H1 (cell line): ENCODE results near the gene NELL2. TPM values are rescaled to one million over a fixed set of nuclear protein-coding genes. Genes with fewer than 3 reads are reported as not detected.

Source experiments
- CTCF ChIA-PET: fragments of 300-600 bp; sonication (Branson Sonifier 250); formaldehyde crosslinking; loops from one replicate; lab custom pipeline; 2021; ENCODE audit not compliant: partially characterized antibody; lab: Charles Lee
- POLR2A ChIA-PET: fragments of 300-600 bp; sonication (Branson Sonifier 250); formaldehyde crosslinking; loops from one replicate; lab custom pipeline; 2021; ENCODE audit warnings: inconsistent platforms; ENCODE audit not compliant: partially characterized antibody; lab: Charles Lee
- DNase-seq, 2 experiments: peaks; one replicate each; pipeline versions ENCODE4 v3.0.0 to v3.0.0-alpha.2; 2010 to 2022; ENCODE audit warnings: low spot score in 2 of 2, low read depth in 1 of 2, mixed read lengths in 1 of 2
- FAIRE-seq: peaks from 2 replicates; lab custom pipeline; 2011; peaks lifted over from hg19 to GRCh38; lab: Jason Lieb, UNC
- H2AFZ ChIP-seq: 2 replicates; pipeline ENCODE4 v1.8.1; 2012; ENCODE audit warnings: low read length, inconsistent platforms
- H2AK5ac ChIP-seq: 2 replicates; pipeline ENCODE4 v1.6.1; 2013; ENCODE audit warnings: low read depth, low read length
- H2BK120ac ChIP-seq: replicated peaks from 2 replicates; pipeline ENCODE3; 2013; ENCODE audit warnings: low read depth, low read length, inconsistent platforms
- H2BK12ac ChIP-seq: 2 replicates; pipeline ENCODE4 v1.6.1; 2013; ENCODE audit warnings: low read depth, low read length
- H2BK15ac ChIP-seq: 2 replicates; pipeline ENCODE4 v1.6.1; 2013; ENCODE audit warnings: low read length
- H2BK20ac ChIP-seq: 2 replicates; pipeline ENCODE4 v1.6.1; 2013; ENCODE audit warnings: low read length
- H2BK5ac ChIP-seq: 2 replicates; pipeline ENCODE4 v1.6.1; 2013; ENCODE audit warnings: low read depth, low read length
- H3K14ac ChIP-seq: 2 replicates; pipeline ENCODE4 v1.6.1; 2013; ENCODE audit warnings: inconsistent platforms; ENCODE audit not compliant: insufficient read length
- H3K18ac ChIP-seq: 2 replicates; pipeline ENCODE4 v1.6.1; 2013; ENCODE audit warnings: low read length; ENCODE audit errors: extremely low read depth
- H3K23ac ChIP-seq: 2 replicates; pipeline ENCODE4 v1.6.1; 2013; ENCODE audit warnings: inconsistent platforms; ENCODE audit not compliant: insufficient read length
- H3K23me2 ChIP-seq: 2 replicates; pipeline ENCODE4 v1.6.1; 2013; ENCODE audit warnings: low read depth, low read length
- H3K27ac ChIP-seq: 2 replicates; pipeline ENCODE4 v1.6.1; 2011; ENCODE audit warnings: low read depth, low read length, inconsistent platforms
- H3K27me3 ChIP-seq, 4 experiments: replicated peaks in 1 of 4; 1 replicate in 1 of 4; 2 replicates in 3 of 4; pipeline versions ENCODE4 v1.6.1 to v1.8.1; 2011 to 2013; ENCODE audit warnings: low read length in 3 of 4, mild to moderate bottlenecking in 3 of 4, inconsistent platforms in 2 of 4, mixed read lengths in 2 of 4, moderate library complexity in 1 of 4; ENCODE audit not compliant: control insufficient read depth in 3 of 4, insufficient read depth in 3 of 4; ENCODE audit errors: extremely low read depth in 1 of 4
- H3K36me3 ChIP-seq, 4 experiments: 2 replicates each; pipeline versions ENCODE4 v1.6.1 to v1.8.1; 2011 to 2013; ENCODE audit warnings: mild to moderate bottlenecking in 4 of 4, low read length in 3 of 4, moderate library complexity in 2 of 4, control low read depth in 1 of 4, inconsistent platforms in 1 of 4; ENCODE audit not compliant: insufficient read depth in 4 of 4, control insufficient read depth in 2 of 4
- H3K4ac ChIP-seq: replicated peaks from 2 replicates; pipeline ENCODE3; 2013; ENCODE audit warnings: low read length, low read depth, mixed read lengths, inconsistent platforms; ENCODE audit not compliant: insufficient read length
- H3K4me1 ChIP-seq, 4 experiments: replicated peaks in 1 of 4; 1 replicate in 1 of 4; 2 replicates in 3 of 4; pipeline versions ENCODE4 v1.6.1 to v1.8.1; 2011 to 2013; ENCODE audit warnings: low read length in 3 of 4, inconsistent platforms in 2 of 4, mixed read lengths in 1 of 4; ENCODE audit not compliant: insufficient read depth in 4 of 4, control insufficient read depth in 3 of 4
- H3K4me2 ChIP-seq, 2 experiments: 2 replicates each; pipeline versions ENCODE4 v1.6.1 to v1.8.1; 2011 to 2013; ENCODE audit warnings: low read depth in 2 of 2, low read length in 2 of 2, control low read depth in 1 of 2, inconsistent platforms in 1 of 2, mild to moderate bottlenecking in 1 of 2; ENCODE audit not compliant: insufficient read depth in 1 of 2
- H3K4me3 ChIP-seq, 4 experiments: fragments of 200-600, 300-600 bp in 1 of 4; sonication (generic), shearing (Covaris generic), sonication (Bioruptor Twin) in 1 of 4; 2 replicates each; pipeline versions ENCODE4 v1.5.1 to v1.8.1; 2011 to 2016; ENCODE audit warnings: low read length in 4 of 4, low read depth in 3 of 4, control low read depth in 2 of 4, inconsistent platforms in 2 of 4, mild to moderate bottlenecking in 2 of 4, mixed read lengths in 1 of 4, moderate library complexity in 1 of 4; ENCODE audit not compliant: insufficient read depth in 2 of 4; ENCODE audit errors: extremely low read depth in 1 of 4
- H3K56ac ChIP-seq: replicated peaks from 2 replicates; pipeline ENCODE3; 2013; ENCODE audit warnings: low read depth, mild to moderate bottlenecking, mixed read lengths, low read length, inconsistent platforms; ENCODE audit not compliant: insufficient read length
- H3K79me1 ChIP-seq: 2 replicates; pipeline ENCODE4 v1.6.1; 2013; ENCODE audit warnings: low read depth, low read length, control low read depth
- H3K79me2 ChIP-seq, 2 experiments: 2 replicates each; pipeline versions ENCODE4 v1.6.1 to v1.8.1; 2012 to 2013; ENCODE audit warnings: low read length in 2 of 2, mild to moderate bottlenecking in 2 of 2, inconsistent platforms in 1 of 2; ENCODE audit not compliant: insufficient read depth in 2 of 2, control insufficient read depth in 1 of 2
- H3K9ac ChIP-seq, 4 experiments: replicated peaks in 1 of 4; 1 replicate in 1 of 4; 2 replicates in 3 of 4; pipeline versions ENCODE4 v1.6.1 to v1.8.1; 2011 to 2013; ENCODE audit warnings: low read depth in 3 of 4, low read length in 3 of 4, control low read depth in 2 of 4, mild to moderate bottlenecking in 2 of 4, moderate library complexity in 2 of 4, inconsistent platforms in 1 of 4; ENCODE audit errors: extremely low read depth in 1 of 4
- H3K9me3 ChIP-seq, 2 experiments: 2 replicates each; pipeline versions ENCODE4 v1.6.1 to v1.8.1; 2012 to 2013; ENCODE audit warnings: mild to moderate bottlenecking in 2 of 2, moderate library complexity in 2 of 2, control low read depth in 1 of 2, inconsistent platforms in 1 of 2, low read depth in 1 of 2, low read length in 1 of 2, mixed read lengths in 1 of 2; ENCODE audit not compliant: insufficient read depth in 2 of 2
- H4K20me1 ChIP-seq, 2 experiments: replicated peaks in 1 of 2; 2 replicates each; pipeline versions ENCODE3 to v1.8.1; 2011 to 2013; ENCODE audit warnings: inconsistent platforms in 2 of 2, low read length in 2 of 2, mild to moderate bottlenecking in 1 of 2; ENCODE audit not compliant: insufficient read depth in 2 of 2, control insufficient read depth in 1 of 2
- H4K5ac ChIP-seq: 2 replicates; pipeline ENCODE4 v1.6.1; 2013; ENCODE audit warnings: low read length, low read depth, mixed read lengths, inconsistent platforms; ENCODE audit not compliant: insufficient read length
- H4K8ac ChIP-seq: 2 replicates; pipeline ENCODE4 v1.8.0; 2013; ENCODE audit warnings: mild to moderate bottlenecking, moderate library complexity, low read length, inconsistent platforms; ENCODE audit not compliant: insufficient read depth; ENCODE audit errors: extremely low read depth
- H4K91ac ChIP-seq: replicated peaks from 2 replicates; pipeline ENCODE3; 2013; ENCODE audit warnings: low read length, mixed read lengths, inconsistent platforms; ENCODE audit not compliant: insufficient read length
- ASH2L ChIP-seq: fragments of 200-600, 300-600 bp; sonication (generic); IDR thresholded peaks from one replicate; pipeline ENCODE4 v1.7.1; 2017; ENCODE audit warnings: low read length
- BCL11A ChIP-seq, 2 experiments: IDR thresholded peaks; one replicate each; pipeline ENCODE4 v1.6.1; 2011; ENCODE audit warnings: low read depth in 2 of 2, low read length in 2 of 2, mild to moderate bottlenecking in 2 of 2
- CREB1 ChIP-seq: IDR thresholded peaks from 2 replicates; pipeline ENCODE4 v1.6.1; 2012; ENCODE audit warnings: inconsistent platforms
- EP300 ChIP-seq, 2 experiments: IDR thresholded peaks; 1 replicate in 1 of 2; 2 replicates in 1 of 2; pipeline ENCODE4 v1.6.1; 2011 to 2012; ENCODE audit warnings: low read depth in 2 of 2, low read length in 2 of 2, mild to moderate bottlenecking in 2 of 2, borderline replicate concordance in 1 of 2, inconsistent platforms in 1 of 2, moderate library complexity in 1 of 2
- GTF2F1 ChIP-seq: IDR thresholded peaks from 2 replicates; pipeline ENCODE4 v1.6.1; 2012; ENCODE audit warnings: low read depth, low read length, improper control_type of control experiment, borderline replicate concordance
- KDM4A ChIP-seq: IDR thresholded peaks from one replicate; pipeline ENCODE4 v1.7.1; 2012; ENCODE audit warnings: low read depth, mild to moderate bottlenecking, moderate library complexity, low read length, inconsistent platforms; ENCODE audit not compliant: severe bottlenecking
- KDM5A ChIP-seq: fragments of 200-600 bp; IDR thresholded peaks from 2 replicates; pipeline ENCODE4 v1.7.1; 2012; ENCODE audit warnings: mild to moderate bottlenecking, low read length, inconsistent platforms, mixed read lengths
- RFX5 ChIP-seq: IDR thresholded peaks from 2 replicates; pipeline ENCODE4 v1.6.1; 2011; ENCODE audit warnings: low read depth, low read length, improper control_type of control experiment, borderline replicate concordance
- RNF2 ChIP-seq: fragments of 200-900, 300-1000 bp; sonication (generic); IDR thresholded peaks from 2 replicates; pipeline ENCODE4 v1.7.1; 2016; ENCODE audit warnings: borderline replicate concordance, low read depth, mild to moderate bottlenecking, antibody characterized with exemption, low read length; ENCODE audit not compliant: poor library complexity, severe bottlenecking; ENCODE audit errors: missing control alignments
- SIX5 ChIP-seq: IDR thresholded peaks from 2 replicates; pipeline ENCODE4 v1.6.1; 2011; ENCODE audit warnings: mild to moderate bottlenecking, low read depth, low read length
- SP4 ChIP-seq: IDR thresholded peaks from 2 replicates; pipeline ENCODE4 v1.6.1; 2012; ENCODE audit warnings: low read length, inconsistent platforms
- SRF ChIP-seq: IDR thresholded peaks from 2 replicates; pipeline ENCODE4 v1.6.1; 2011; ENCODE audit warnings: mild to moderate bottlenecking, low read depth, low read length, moderate library complexity
- WGBS, 2 experiments: shearing (Covaris generic) in 1 of 2; methylation state at CpG; one replicate each; pipeline versions ENCODE4 v1.1.6 to v1.1.7; 2013 to 2015; ENCODE audit warnings: low lambda C conversion rate in 2 of 2, mixed read lengths in 2 of 2, inconsistent platforms in 1 of 2, low coverage in 1 of 2, missing lambda C conversion rate in 1 of 2; ENCODE audit not compliant: insufficient replicate concordance in 2 of 2, insufficient coverage in 1 of 2, insufficient read length in 1 of 2; ENCODE audit errors: extremely low coverage in 1 of 2, missing lambda C conversion rate in 1 of 2; 5-methylcytosine and 5-hydroxymethylcytosine counted together
- polyA plus RNA-seq, 7 experiments: library from polyadenylated mRNA; depleted of rRNA in 3 of 7; stranded (reverse) in 5 of 7; unstranded in 2 of 7; fragments of >200 nt in 5 of 7; fragments of 200-250 nt in 2 of 7; gene quantifications; 1 replicate in 5 of 7; 2 replicates in 1 of 7; 4 replicates in 1 of 7; pipeline versions ENCODE4 v1.2.1 to v1.2.3, GENCODE V29; 2011 to 2013; ENCODE audit warnings: missing spikeins in 2 of 7, mixed read lengths in 2 of 7
- total RNA-seq: library from RNA; stranded (reverse); fragmentation: NEBNext Ultra II Directional; extraction: Animal tissue kit (Norgen Biotek cat#: 25700); gene quantifications from 2 replicates; pipeline ENCODE4 v1.2.1, GENCODE V29; 2021

The NELL2 gene
- total and polyA plus RNA-seq, 2 of the 8 experiments (the other 6 are each of a cell fraction or from before 2014, with no cell fraction given): 54.2 to 56.8 TPM

DNA sequence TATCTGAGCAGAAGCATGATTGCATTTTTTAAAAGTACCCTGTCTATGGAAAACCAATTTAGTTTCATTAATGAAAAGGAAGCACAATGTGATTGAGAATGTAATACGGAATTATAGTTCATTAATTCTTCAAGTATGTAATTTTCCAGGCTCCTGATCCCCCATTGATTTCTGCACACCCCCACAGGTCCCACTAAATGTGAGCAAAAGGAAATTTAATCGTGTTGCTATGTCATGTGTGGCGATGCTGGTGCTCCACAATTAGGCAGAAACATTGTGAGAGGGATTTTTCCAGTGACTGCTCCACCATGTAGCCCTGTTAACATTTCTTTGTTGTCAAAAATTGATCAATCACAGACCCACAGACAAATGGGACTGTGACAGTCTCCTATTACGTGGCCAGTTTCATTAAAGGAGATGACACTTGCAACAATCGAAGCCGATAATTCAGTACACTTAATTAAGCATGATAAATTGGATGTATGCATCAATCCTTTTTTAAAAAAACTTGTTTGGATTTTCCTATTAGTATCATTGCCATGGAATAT lies 306.0 kb downstream of the NELL2 start:
- no peak overlapping the region for H2BK20ac ChIP-seq
- H3K36me3 ChIP-seq: no peaks in the 10 kb centered on the region
- no peak overlapping the region for H4K91ac ChIP-seq
- H3K4ac ChIP-seq: no peak overlapping the region
- H2AFZ ChIP-seq: no peak overlapping the region
- no peaks in the 10 kb centered on the region; the same call in 1 of the 2 replicates for H3K79me1 ChIP-seq
- no peak overlapping the region for H4K8ac ChIP-seq
- H3K56ac ChIP-seq: no peak overlapping the region
- H3K18ac ChIP-seq: no peak overlapping the region
- H2AK5ac ChIP-seq: no peak overlapping the region
- no peak for DNase-seq
- FAIRE-seq: no peak
- H4K5ac ChIP-seq: no peak overlapping the region
- CTCF ChIA-PET: no interaction called here
- no peak overlapping the region for H3K4me3 ChIP-seq
- no peaks in the 10 kb centered on the region for H3K27me3 ChIP-seq
- H2BK15ac ChIP-seq: no peak overlapping the region
- WGBS, 2 experiments: 90% methylated on average over 6 of the region's 6 CpGs; no CpG with 5 or more reads in 1 of the 2 experiments
- H3K4me1 ChIP-seq: peaks cover 0 to 6% (median 0%) of the 10 kb centered on the region in 4 experiments; a peak in 1 of 7 replicates
- no peak overlapping the region for H3K23ac ChIP-seq
- H2BK5ac ChIP-seq: no peak overlapping the region
- no peak overlapping the region for H3K27ac ChIP-seq
- H3K14ac ChIP-seq: no peak overlapping the region
- no peaks in the 10 kb centered on the region for H3K23me2 ChIP-seq
- no peaks in the 10 kb centered on the region for H3K79me2 ChIP-seq
- H2BK12ac ChIP-seq: no peak overlapping the region; the same call in 1 of the 2 replicates
- no peaks in the 10 kb centered on the region for H3K9me3 ChIP-seq
- no peak overlapping the region for H3K4me2 ChIP-seq
- TF ChIP-seq ASH2L: no peak
- no peak for TF ChIP-seq SP4
- no peak for TF ChIP-seq RNF2
- TF ChIP-seq EP300 (IDR thresholded peaks at IDR 0.05; ENCODE audit: borderline replicate concordance in 1 of 2, low read depth in 2 of 2, low read length in 2 of 2): no peak
- TF ChIP-seq BCL11A (IDR thresholded peaks at IDR 0.05; ENCODE audit: low read depth in 2 of 2, low read length in 2 of 2): no peak
- no peak for TF ChIP-seq SIX5
- TF ChIP-seq SRF: no peak
- no peak for TF ChIP-seq GTF2F1
- TF ChIP-seq KDM5A: no peak
- TF ChIP-seq KDM4A: no peak
- no peak for TF ChIP-seq CREB1
- TF ChIP-seq RFX5: no peak
- H3K9ac ChIP-seq: no peak overlapping the region
- no peak overlapping the region for H2BK120ac ChIP-seq
- POLR2A ChIA-PET: no interaction called here
- H4K20me1 ChIP-seq: no peaks in the 10 kb centered on the region
